CD14-positive monocyte (primary cell): ENCODE results near the gene CDKN2B. TPM values are rescaled to one million over a fixed set of nuclear protein-coding genes. Genes with fewer than 3 reads are reported as not detected.
A peak's percentile ranks its signal among the peaks of the same experiment; 100 is the strongest.
"Not testable (repeated sequence)": the region's sequence is repeated elsewhere in the genome, so short reads cannot be mapped to it uniquely, and the experiment has no call there.

ENCODE experiments used
- DNase-seq, 3 donors: peaks; one replicate each; pipeline ENCODE4 v3.0.0-alpha.2; 2011 to 2022
- H2AFZ ChIP-seq: 2 replicates; pipeline ENCODE4 v1.6.0; 2012; ENCODE audit warnings: mild to moderate bottlenecking, low read depth, low read length, inconsistent platforms; ENCODE audit not compliant: insufficient read depth, poor library complexity, severe bottlenecking
- H3K27ac ChIP-seq, 2 donors: 1 replicate in 1 of 2; 2 replicates in 1 of 2; pipeline ENCODE4 v1.5.1; 2012 to 2013; ENCODE audit warnings: low read length in 2 of 2, control low read depth in 1 of 2, inconsistent platforms in 1 of 2, low read depth in 1 of 2, mild to moderate bottlenecking in 1 of 2
- H3K27me3 ChIP-seq, 2 donors: one replicate each; pipeline versions ENCODE4 v1.6.0 to v1.6.1; 2011 to 2013; ENCODE audit warnings: low read length in 2 of 2; ENCODE audit not compliant: control insufficient read depth in 2 of 2, insufficient read depth in 2 of 2
- H3K36me3 ChIP-seq, 2 donors: replicated peaks in 1 of 2; 1 replicate in 1 of 2; 2 replicates in 1 of 2; pipeline versions ENCODE4 v1.5.1 to v1.6.1; 2012 to 2013; ENCODE audit warnings: low read length in 2 of 2, control low read depth in 1 of 2, inconsistent platforms in 1 of 2, mild to moderate bottlenecking in 1 of 2; ENCODE audit not compliant: insufficient read depth in 2 of 2, control insufficient read depth in 1 of 2
- H3K4me1 ChIP-seq, 2 donors: 1 replicate in 1 of 2; 2 replicates in 1 of 2; pipeline versions ENCODE4 v1.5.1 to v1.6.1; 2012 to 2013; ENCODE audit warnings: low read length in 2 of 2, control low read depth in 1 of 2, inconsistent platforms in 1 of 2, mild to moderate bottlenecking in 1 of 2, moderate library complexity in 1 of 2; ENCODE audit not compliant: insufficient read depth in 2 of 2, control insufficient read depth in 1 of 2
- H3K4me2 ChIP-seq: replicated peaks from 2 replicates; pipeline ENCODE3; 2012; ENCODE audit warnings: low read length, moderate library complexity, mild to moderate bottlenecking; ENCODE audit not compliant: poor library complexity, severe bottlenecking; ENCODE audit errors: extremely low read depth
- H3K4me3 ChIP-seq, 3 experiments: fragments of 200-600 bp in 1 of 3; sonication (generic) in 1 of 3; replicated peaks in 1 of 3; 1 replicate in 2 of 3; 2 replicates in 1 of 3; pipeline ENCODE4 v1.5.1; 2011 to 2013; ENCODE audit warnings: low read length in 3 of 3, mild to moderate bottlenecking in 3 of 3, control low read depth in 2 of 3, low read depth in 2 of 3, inconsistent platforms in 1 of 3, moderate library complexity in 1 of 3
- H3K79me2 ChIP-seq: 2 replicates; pipeline ENCODE4 v1.6.0; 2012; ENCODE audit warnings: mild to moderate bottlenecking, control low read depth, inconsistent platforms, low read length, moderate library complexity; ENCODE audit not compliant: insufficient read depth
- H3K9ac ChIP-seq: 2 replicates; pipeline ENCODE4 v1.6.0; 2017; ENCODE audit warnings: low read length, mild to moderate bottlenecking; ENCODE audit not compliant: insufficient read depth, poor library complexity, severe bottlenecking
- H3K9me3 ChIP-seq, 2 donors: replicated peaks in 1 of 2; 1 replicate in 1 of 2; 2 replicates in 1 of 2; pipeline versions ENCODE4 v1.5.1 to v1.6.1; 2012 to 2013; ENCODE audit warnings: low read length in 2 of 2, control low read depth in 1 of 2; ENCODE audit not compliant: control insufficient read depth in 1 of 2, insufficient read depth in 1 of 2
- H4K20me1 ChIP-seq: 2 replicates; pipeline ENCODE4 v1.6.0; 2012; ENCODE audit warnings: mild to moderate bottlenecking, low read length, control low read depth, moderate library complexity; ENCODE audit not compliant: insufficient read depth
- H3K27ac Mint-ChIP-seq, 7 donors: one replicate each; pipeline ENCODE4 v1.8.0; 2020; ENCODE audit warnings: mild to moderate bottlenecking in 7 of 7, mixed read lengths in 7 of 7, moderate library complexity in 6 of 7, inconsistent platforms in 2 of 7
- H3K27me3 Mint-ChIP-seq, 3 donors: one replicate each; pipeline ENCODE4 v1.8.0; 2021 to 2022; ENCODE audit warnings: low read depth in 3 of 3, mild to moderate bottlenecking in 3 of 3, mixed read lengths in 3 of 3, moderate library complexity in 3 of 3, inconsistent platforms in 1 of 3
- H3K36me3 Mint-ChIP-seq, 2 donors: one replicate each; pipeline ENCODE4 v1.8.0; 2020; ENCODE audit warnings: mixed read lengths in 2 of 2, inconsistent platforms in 1 of 2, mild to moderate bottlenecking in 1 of 2
- H3K4me1 Mint-ChIP-seq: one replicate; pipeline ENCODE4 v1.8.0; 2020; ENCODE audit warnings: mild to moderate bottlenecking, mixed read lengths
- H3K4me3 Mint-ChIP-seq, 2 donors: one replicate each; pipeline ENCODE4 v1.8.0; 2020; ENCODE audit warnings: mild to moderate bottlenecking in 2 of 2, mixed read lengths in 2 of 2, moderate library complexity in 1 of 2
- H3K9me3 Mint-ChIP-seq, 7 donors: one replicate each; pipeline ENCODE4 v1.8.0; 2020 to 2022; ENCODE audit warnings: mixed read lengths in 7 of 7, mild to moderate bottlenecking in 6 of 7, moderate library complexity in 6 of 7, inconsistent platforms in 2 of 7
- WGBS: methylation state at CpG from one replicate; pipeline ENCODE4 v1.1.5; 2013; ENCODE audit warnings: missing lambda C conversion rate; ENCODE audit not compliant: insufficient coverage; 5-methylcytosine and 5-hydroxymethylcytosine counted together
- intact Hi-C, 2 donors: fragments of 100-400 bp; cut with micrococcal nuclease; formaldehyde crosslinking; loops; one replicate each; pipeline versions ENCODE4 v1.15.0 to v1.15.1; 2023
- polyA plus RNA-seq, 3 donors: library from polyadenylated mRNA; depleted of rRNA in 1 of 3; unstranded in 2 of 3; stranded (reverse) in 1 of 3; fragments of 300-500 nt in 2 of 3; fragments of >200 nt in 1 of 3; fragmentation: Illumina TruSeq in 2 of 3; gene quantifications; 1 replicate in 2 of 3; 2 replicates in 1 of 3; pipeline ENCODE4 v1.2.3, GENCODE V29; 2012 to 2021
- TF ChIP-seq, protein P1 (sequence below): fragments of 200-600 bp; IDR thresholded peaks from one replicate; pipeline ENCODE4 v1.8.0; 2022; ENCODE audit warnings: antibody characterized with exemption, mild to moderate bottlenecking

Gene CDKN2B
- polyA plus RNA-seq, 3 donors: 1.2 to 6.7 (median 2.7) TPM

DNA sequence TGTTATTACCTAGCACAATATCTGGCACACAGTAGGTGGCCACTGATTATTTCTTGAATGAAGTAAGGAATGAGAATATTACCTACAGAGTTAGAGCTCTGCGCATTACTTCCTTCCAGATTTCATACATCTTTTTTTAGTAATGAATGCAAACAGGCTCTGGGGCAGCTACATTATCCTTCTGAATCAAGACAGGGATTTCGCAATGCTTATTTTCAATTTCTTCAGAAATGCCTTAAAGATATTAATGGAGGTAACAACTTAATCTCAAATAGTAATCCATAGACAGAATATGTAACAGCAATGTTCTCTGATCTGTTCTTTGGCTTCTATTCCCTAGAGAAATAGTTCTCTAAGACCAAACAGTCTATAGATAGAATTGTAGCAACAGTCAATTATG lies 47.5 kb downstream of the CDKN2B start:
- intact Hi-C loops: no loop called here
- Histone ChIP-seq H3K27me3 (peaks cover 45 to 73% of the 10 kb centered on the region in 2 donors), H3K4me2 (no peak overlapping the region)

DNA sequence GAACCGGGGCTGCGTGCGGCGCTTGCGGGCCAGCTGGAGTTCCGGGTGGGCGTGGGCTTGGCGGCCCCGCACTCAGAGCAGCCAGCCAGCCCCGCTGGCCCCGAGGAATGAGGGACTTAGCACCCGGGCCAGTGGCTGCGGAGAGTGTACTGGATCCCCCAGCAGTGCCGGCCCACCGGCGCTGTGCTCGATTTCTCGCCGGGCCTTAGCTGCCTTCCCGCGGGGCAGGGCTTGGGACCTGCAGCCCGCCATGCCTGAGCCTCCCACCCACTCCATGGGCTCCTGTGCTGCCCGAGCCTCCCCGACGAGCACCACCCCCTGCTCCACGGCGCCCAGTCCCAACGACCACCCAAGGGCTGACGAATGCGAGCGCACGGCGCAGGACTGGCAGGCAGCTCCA lies 49.8 kb downstream of the CDKN2B start:
- Mint-ChIP-seq H3K9me3 (peaks cover under 1 to 15% (median 14%) of the 10 kb centered on the region in 7 donors), H3K27me3 (peaks cover 33 to 44% (median 40%) of the 10 kb centered on the region in 3 donors)
- intact Hi-C loops, H3K4me1 Mint-ChIP-seq, H3K4me1 ChIP-seq, DNase-seq, H3K27ac ChIP-seq, H2AFZ ChIP-seq, H3K27ac Mint-ChIP-seq, H3K4me3 Mint-ChIP-seq, H3K9ac ChIP-seq, H3K4me2 ChIP-seq, H3K36me3 Mint-ChIP-seq, H3K4me3 ChIP-seq, H3K36me3 ChIP-seq, H4K20me1 ChIP-seq, H3K79me2 ChIP-seq, H3K9me3 ChIP-seq: not testable (repeated sequence)
- peaks cover 26 to 58% of the 10 kb centered on the region in 2 donors for H3K27me3 ChIP-seq
- WGBS: 93% methylated on average over 23 of the region's 33 CpGs

More for the DNA sequence above, 47.5 kb downstream of the CDKN2B start:
- Histone ChIP-seq H3K79me2 (no peaks in the 10 kb centered on the region), H3K4me3 (no peak overlapping the region), H4K20me1 (no peaks in the 10 kb centered on the region), H3K9me3 (peaks cover 0 to 17% of the 10 kb centered on the region in 2 donors), H3K36me3 (no peaks in the 10 kb centered on the region), H3K4me1 (peaks cover 14 to 16% of the 10 kb centered on the region in 2 donors), H3K9ac (no peak overlapping the region), H2AFZ (no peak overlapping the region), H3K27ac (no peak overlapping the region)
- WGBS: no CpG with 5 or more reads among the region's 2 CpGs
- Mint-ChIP-seq H3K4me1 (peaks cover 17% of the 10 kb centered on the region), H3K4me3 (peak overlapping the region in 1 of 2 donors; percentile 64), H3K27ac (no peak overlapping the region), H3K27me3 (peaks cover 48 to 61% (median 54%) of the 10 kb centered on the region in 3 donors), H3K9me3 (peaks cover 6 to 37% (median 24%) of the 10 kb centered on the region in 7 donors), H3K36me3 (peaks cover 7 to 9% of the 10 kb centered on the region in 2 donors)
- TF ChIP-seq, protein P1, sequence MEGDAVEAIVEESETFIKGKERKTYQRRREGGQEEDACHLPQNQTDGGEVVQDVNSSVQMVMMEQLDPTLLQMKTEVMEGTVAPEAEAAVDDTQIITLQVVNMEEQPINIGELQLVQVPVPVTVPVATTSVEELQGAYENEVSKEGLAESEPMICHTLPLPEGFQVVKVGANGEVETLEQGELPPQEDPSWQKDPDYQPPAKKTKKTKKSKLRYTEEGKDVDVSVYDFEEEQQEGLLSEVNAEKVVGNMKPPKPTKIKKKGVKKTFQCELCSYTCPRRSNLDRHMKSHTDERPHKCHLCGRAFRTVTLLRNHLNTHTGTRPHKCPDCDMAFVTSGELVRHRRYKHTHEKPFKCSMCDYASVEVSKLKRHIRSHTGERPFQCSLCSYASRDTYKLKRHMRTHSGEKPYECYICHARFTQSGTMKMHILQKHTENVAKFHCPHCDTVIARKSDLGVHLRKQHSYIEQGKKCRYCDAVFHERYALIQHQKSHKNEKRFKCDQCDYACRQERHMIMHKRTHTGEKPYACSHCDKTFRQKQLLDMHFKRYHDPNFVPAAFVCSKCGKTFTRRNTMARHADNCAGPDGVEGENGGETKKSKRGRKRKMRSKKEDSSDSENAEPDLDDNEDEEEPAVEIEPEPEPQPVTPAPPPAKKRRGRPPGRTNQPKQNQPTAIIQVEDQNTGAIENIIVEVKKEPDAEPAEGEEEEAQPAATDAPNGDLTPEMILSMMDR: no peak
- no peak for DNase-seq
